ENCODE measurements around the gene ZBTB11.
"Not testable (repeated sequence)": the region's sequence is repeated elsewhere in the genome, so short reads cannot be mapped to it uniquely, and the experiment has no call there.

ZBTB11 gene

DNA sequence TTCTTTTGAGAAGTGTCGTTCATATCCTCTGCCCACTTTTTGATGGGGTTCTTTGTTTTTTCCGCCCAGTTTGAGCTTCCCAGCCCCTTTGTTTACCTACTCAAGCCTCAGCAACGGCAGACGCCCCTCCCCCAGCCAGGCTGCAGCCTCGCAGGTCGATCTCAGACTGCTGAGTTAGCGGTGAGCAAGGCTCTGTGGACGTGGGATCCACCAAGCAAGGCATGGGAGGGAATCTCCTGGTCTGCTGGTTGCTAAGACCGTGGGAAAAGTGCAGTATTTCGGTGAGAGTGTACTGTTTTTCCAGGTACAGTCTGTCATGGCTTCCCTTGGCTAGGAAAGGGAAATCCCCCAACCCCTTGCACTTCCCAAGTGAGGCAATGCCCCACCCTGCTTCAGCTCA, 71.5 kb downstream of the ZBTB11 start:
- H3K27me3 ChIP-seq (ENCODE audit: insufficient read depth, low read length); H3K4me3 ChIP-seq (ENCODE audit: low read length); H3K9me3 ChIP-seq (ENCODE audit: low read length); H2AFZ ChIP-seq (ENCODE audit: low read depth, low read length); H3K4me1 ChIP-seq (ENCODE audit: insufficient read depth, low read length); H3K36me3 ChIP-seq (ENCODE audit: insufficient read depth, low read length): not testable (repeated sequence)

GRCh38 chr3:101603184-101603583, 73.7 kb downstream of the ZBTB11 start:
- H3K36me3 ChIP-seq (ENCODE audit: insufficient read depth, low read length), result no peaks in the 10 kb centered on the region
- no peaks in the 10 kb centered on the region for H3K27me3 ChIP-seq (ENCODE audit: insufficient read depth, low read length)
- H2AFZ ChIP-seq (ENCODE audit: low read depth, low read length), result no peak overlapping the region
- no peak overlapping the region for H3K4me3 ChIP-seq (ENCODE audit: low read length)
- H3K4me1 ChIP-seq (ENCODE audit: insufficient read depth, low read length), result no peaks in the 10 kb centered on the region
- H3K9me3 ChIP-seq (ENCODE audit: low read length), result no peaks in the 10 kb centered on the region

- Histone ChIP-seq H3K9me3 (ENCODE audit: low read length) (no peaks in the 10 kb centered on the region), H3K36me3 (ENCODE audit: insufficient read depth, low read length) (peaks cover 1% of the 10 kb centered on the region), H3K27me3 (ENCODE audit: insufficient read depth, low read length) (no peaks in the 10 kb centered on the region), H3K4me1 (ENCODE audit: insufficient read depth, low read length) (no peaks in the 10 kb centered on the region), H2AFZ (ENCODE audit: low read depth, low read length) (no peak overlapping the region), H3K4me3 (ENCODE audit: low read length) (no peak overlapping the region)
Observed at GRCh38 chr3:101602731-101603130, 74.2 kb downstream of the ZBTB11 start.

Data from neuron (in vitro differentiated cells).